HepG2 (cell line): ENCODE results near the gene POGLUT2. TPM values are rescaled to one million over a fixed set of nuclear protein-coding genes. Genes with fewer than 3 reads are reported as not detected.

Source experiments
- ATF5 ChIP-seq: sonication (generic); formaldehyde crosslinking; IDR thresholded peaks from 2 replicates; pipeline ENCODE4 v1.4.0; 2020; ENCODE audit warnings: mild to moderate bottlenecking, low read depth, missing genetic modification reagents
- ATF7 ChIP-seq, 2 experiments: fragments of 450-650 bp in 1 of 2; sonication (generic) in 1 of 2; formaldehyde crosslinking in 1 of 2; IDR thresholded peaks; 2 replicates each; pipeline versions ENCODE4 v1.4.0 to v1.6.1; 2016 to 2020; ENCODE audit warnings: antibody characterized with exemption in 1 of 2, mild to moderate bottlenecking in 1 of 2, missing genetic modification reagents in 1 of 2
- ATRX ChIP-seq: sonication (generic); formaldehyde crosslinking; IDR thresholded peaks from 2 replicates; pipeline ENCODE4 v1.4.0; 2020; ENCODE audit warnings: missing genetic modification reagents, borderline replicate concordance
- CAMTA2 ChIP-seq: sonication (generic); formaldehyde crosslinking; IDR thresholded peaks from 2 replicates; pipeline ENCODE4 v1.4.0; 2020; ENCODE audit warnings: mild to moderate bottlenecking, missing genetic modification reagents, borderline replicate concordance
- CBFB ChIP-seq: sonication (generic); formaldehyde crosslinking; IDR thresholded peaks from 2 replicates; pipeline ENCODE4 v1.4.0; 2020; ENCODE audit warnings: missing genetic modification reagents
- CHCHD3 ChIP-seq: sonication (generic); formaldehyde crosslinking; IDR thresholded peaks from 2 replicates; pipeline ENCODE4 v1.8.0; 2022; ENCODE audit warnings: mild to moderate bottlenecking, missing genetic modification reagents, moderate library complexity
- DNMT1 ChIP-seq: sonication (generic); formaldehyde crosslinking; IDR thresholded peaks from 2 replicates; pipeline ENCODE4 v1.5.1; 2020; ENCODE audit warnings: mild to moderate bottlenecking, missing genetic modification reagents
- ELF4 ChIP-seq: sonication (generic); formaldehyde crosslinking; IDR thresholded peaks from 2 replicates; pipeline ENCODE4 v1.5.0; 2020; ENCODE audit warnings: missing genetic modification reagents, mild to moderate bottlenecking, moderate library complexity, borderline replicate concordance
- GABPA ChIP-seq, 2 experiments: IDR thresholded peaks; 2 replicates each; pipeline ENCODE4 v1.6.1; 2011 to 2016; ENCODE audit warnings: low read depth in 2 of 2, low read length in 1 of 2, missing biosample characterization in 1 of 2, missing genetic modification characterization in 1 of 2
- GZF1 ChIP-seq: sonication (generic); formaldehyde crosslinking; IDR thresholded peaks from 2 replicates; pipeline ENCODE4 v1.5.1; 2020; ENCODE audit warnings: mild to moderate bottlenecking, missing genetic modification reagents
- HMGXB3 ChIP-seq: sonication (generic); formaldehyde crosslinking; IDR thresholded peaks from 2 replicates; pipeline ENCODE4 v1.4.0; 2020; ENCODE audit warnings: missing genetic modification reagents, borderline replicate concordance
- HNRNPH1 ChIP-seq: fragments of 200-400 bp; formaldehyde crosslinking; optimal IDR thresholded peaks from 2 replicates; pipeline ENCODE3; 2017; ENCODE audit warnings: mild to moderate bottlenecking, low read depth, low read length
- NFIC ChIP-seq: IDR thresholded peaks from 2 replicates; pipeline ENCODE4 v1.6.1; 2012; ENCODE audit warnings: mild to moderate bottlenecking, low read length, inconsistent platforms
- SALL2 ChIP-seq: sonication (generic); formaldehyde crosslinking; IDR thresholded peaks from 2 replicates; pipeline ENCODE4 v1.8.1; 2023; ENCODE audit warnings: mild to moderate bottlenecking, missing genetic modification reagents, inconsistent platforms
- SNAPC5 ChIP-seq: sonication (generic); formaldehyde crosslinking; IDR thresholded peaks from 2 replicates; pipeline ENCODE4 v1.8.1; 2023; ENCODE audit warnings: mild to moderate bottlenecking, missing genetic modification reagents, borderline replicate concordance
- SP1 ChIP-seq, 2 experiments: fragments of 450-650 bp in 1 of 2; sonication (generic) in 1 of 2; formaldehyde crosslinking in 1 of 2; IDR thresholded peaks; 2 replicates each; pipeline versions ENCODE4 v1.4.0 to v1.6.1; 2016 to 2020; ENCODE audit warnings: missing genetic modification reagents in 1 of 2
- THAP11 ChIP-seq: IDR thresholded peaks from 2 replicates; pipeline ENCODE4 v1.6.1; 2016; ENCODE audit warnings: missing biosample characterization, missing genetic modification reagents
- THAP8 ChIP-seq: sonication (generic); formaldehyde crosslinking; IDR thresholded peaks from 2 replicates; pipeline ENCODE4 v1.5.1; 2020; ENCODE audit warnings: missing genetic modification reagents, mild to moderate bottlenecking, borderline replicate concordance
- ZBTB8A ChIP-seq: sonication (generic); formaldehyde crosslinking; IDR thresholded peaks from 2 replicates; pipeline ENCODE4 v1.4.0; 2020; ENCODE audit warnings: mild to moderate bottlenecking, low read depth, missing genetic modification reagents, borderline replicate concordance
- ZNF124 ChIP-seq: sonication (generic); formaldehyde crosslinking; IDR thresholded peaks from 2 replicates; pipeline ENCODE4 v1.4.0; 2020; ENCODE audit warnings: missing genetic modification reagents
- ZNF75D ChIP-seq: sonication (generic); formaldehyde crosslinking; IDR thresholded peaks from 2 replicates; pipeline ENCODE4 v1.8.1; 2023; ENCODE audit warnings: missing genetic modification reagents, mild to moderate bottlenecking, borderline replicate concordance
- ZSCAN5A ChIP-seq: sonication (generic); formaldehyde crosslinking; IDR thresholded peaks from 2 replicates; pipeline ENCODE4 v1.8.0; 2022; ENCODE audit warnings: mild to moderate bottlenecking, missing genetic modification reagents, borderline replicate concordance
- polyA plus RNA-seq, 8 experiments: library from polyadenylated mRNA; depleted of rRNA in 3 of 8; stranded (reverse) in 7 of 8; unstranded in 1 of 8; fragments of >200 nt; fragmentation: Illumina TruSeq in 4 of 8; extraction: Trizol in 4 of 8; gene quantifications; 2 replicates each; pipeline versions ENCODE4 v1.2.1 to v1.2.3, GENCODE V29; 2011 to 2016; ENCODE audit warnings: low read depth in 4 of 8, missing spikeins in 1 of 8, mixed read lengths in 1 of 8; ENCODE audit not compliant: insufficient read depth in 1 of 8
- total RNA-seq, 5 experiments: library from RNA; depleted of rRNA; stranded (reverse); fragments of >200 nt; fragmentation: Illumina TruSeq; extraction: Trizol; gene quantifications; 2 replicates each; pipeline ENCODE4 v1.2.3, GENCODE V29; 2016; ENCODE audit warnings: low read depth in 1 of 5

The POGLUT2 gene
- total and polyA plus RNA-seq, 2 of the 13 experiments (the other 11 are each of a cell fraction or from before 2014, with no cell fraction given), result 18.0 to 26.1 TPM

GRCh38 chr13:102845630-102846260 is 47.0 kb upstream of the POGLUT2 start, which contains the start of gene ERCC5 (continued):
- TF ChIP-seq SP1 (IDR thresholded peaks at IDR 0.05), result no peak
- peak; percentile 91 for TF ChIP-seq SP1 (CRISPR knock-in tag; IDR thresholded peaks at IDR 0.05)
- peak; percentile 82 for TF ChIP-seq GABPA (IDR thresholded peaks at IDR 0.05; ENCODE audit: low read depth, low read length)
- peak; percentile 98 for TF ChIP-seq GABPA (CRISPR knock-in tag; IDR thresholded peaks at IDR 0.05; ENCODE audit: low read depth)
- TF ChIP-seq NFIC, result peak; percentile 63
- no peak for TF ChIP-seq GZF1 (CRISPR knock-in tag)
- TF ChIP-seq ZBTB8A (CRISPR knock-in tag), result no peak
- TF ChIP-seq CBFB (CRISPR knock-in tag), result peak; percentile 77
- no peak for TF ChIP-seq DNMT1
- TF ChIP-seq ZNF75D (CRISPR knock-in tag), result no peak
- TF ChIP-seq THAP11 (CRISPR knock-in tag), result peak; percentile 97
- no peak for TF ChIP-seq HNRNPH1
- no peak; the same call in 1 of the 2 replicates for TF ChIP-seq THAP8 (CRISPR knock-in tag)
- peak; percentile 83; the same call in 1 of the 2 replicates for TF ChIP-seq ZSCAN5A (CRISPR knock-in tag)
- TF ChIP-seq ZNF124 (CRISPR knock-in tag), result peak; percentile 82; the same call in 1 of the 2 replicates
- no peak for TF ChIP-seq CAMTA2 (CRISPR knock-in tag)
- no peak for TF ChIP-seq CHCHD3 (CRISPR knock-in tag)
- no peak for TF ChIP-seq ATRX (CRISPR knock-in tag)
- peak; percentile 92; the same call in 1 of the 2 replicates for TF ChIP-seq HMGXB3
- TF ChIP-seq ATF7 (IDR thresholded peaks at IDR 0.05), result no peak
- 0 out of 2 replicates have a peak, but pooled peaks have one; percentile 49 for TF ChIP-seq ATF7 (CRISPR knock-in tag; IDR thresholded peaks at IDR 0.05)
- no peak for TF ChIP-seq SNAPC5 (CRISPR knock-in tag)
- TF ChIP-seq SALL2 (CRISPR knock-in tag), result peak; percentile 91
- peak; percentile 87 for TF ChIP-seq ELF4 (CRISPR knock-in tag)
- no peak for TF ChIP-seq ATF5 (CRISPR knock-in tag)
